GM19438 (cell line): ENCODE data around the gene PI4KB.
"Not testable (repeated sequence)": the region's sequence is repeated elsewhere in the genome, so short reads cannot be mapped to it uniquely, and the experiment has no call there.

Source experiments
- ATAC-seq: cut with Tn5 transposase; IDR thresholded peaks from one replicate; pipeline ENCODE4 v1.9.1; 2021; ENCODE audit warnings: low read depth; ENCODE audit not compliant: unreplicated experiment

Gene PI4KB

DNA sequence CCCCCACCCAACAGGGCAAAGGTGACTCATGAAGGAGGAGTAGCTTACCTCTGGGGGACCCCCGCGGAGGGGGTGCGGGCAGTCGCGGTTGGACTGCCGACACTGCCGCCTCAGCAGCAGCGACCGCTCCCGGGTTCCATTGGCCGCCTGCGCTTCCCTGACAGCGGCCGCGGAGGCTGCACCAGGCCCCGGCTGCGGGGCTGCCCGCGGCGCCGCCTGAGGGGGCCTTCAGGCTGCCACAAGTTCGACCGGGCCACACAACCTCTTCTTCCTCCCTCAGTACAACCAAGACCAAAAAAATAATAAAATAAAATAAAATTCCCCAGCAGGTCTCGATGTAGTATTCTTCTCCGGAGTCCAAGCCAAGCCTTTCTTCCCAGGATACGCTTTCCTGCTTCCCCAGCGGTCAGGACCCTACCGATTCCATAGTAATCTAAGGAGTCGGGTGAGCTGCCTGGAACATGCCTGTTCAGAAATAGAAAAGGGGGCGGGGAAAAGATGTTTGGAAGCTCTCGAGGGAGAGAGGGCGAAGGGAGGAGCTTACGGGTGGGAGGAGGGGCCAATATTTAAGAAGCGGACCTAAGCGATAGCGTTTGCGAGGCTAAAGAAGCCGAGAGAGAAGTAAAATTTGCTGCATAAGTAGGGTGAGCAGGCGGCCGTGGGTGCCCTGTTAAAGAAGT, at the start of gene PI4KB:
Gene PI4KB (minus strand): TSS at position 194 of the 680 bp plus-strand sequence. CDS start 10,935 bp downstream, outside the sequence.
- ATAC-seq, result peak; percentile 77

DNA sequence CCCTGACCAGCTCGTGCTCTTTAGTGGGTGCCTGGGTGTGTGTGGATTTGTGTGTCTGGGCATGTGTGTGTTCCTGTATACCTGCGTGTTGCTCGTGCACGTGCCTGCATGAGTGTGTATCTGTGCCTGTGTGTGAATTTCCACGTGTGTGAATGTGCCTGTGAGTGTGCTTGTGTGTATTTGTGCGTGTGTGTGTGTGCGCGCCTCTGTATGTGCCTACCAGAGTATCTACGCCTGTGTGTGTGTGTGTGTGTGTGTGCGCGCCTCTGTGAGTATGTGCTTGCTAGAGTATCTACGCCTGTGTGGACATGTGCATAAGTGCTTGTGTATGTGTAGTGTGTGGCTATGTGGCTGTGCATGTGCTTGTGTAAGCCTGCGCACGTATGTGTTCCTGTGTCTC, 46.0 kb upstream of the PI4KB start:
- ATAC-seq, result no peak

DNA sequence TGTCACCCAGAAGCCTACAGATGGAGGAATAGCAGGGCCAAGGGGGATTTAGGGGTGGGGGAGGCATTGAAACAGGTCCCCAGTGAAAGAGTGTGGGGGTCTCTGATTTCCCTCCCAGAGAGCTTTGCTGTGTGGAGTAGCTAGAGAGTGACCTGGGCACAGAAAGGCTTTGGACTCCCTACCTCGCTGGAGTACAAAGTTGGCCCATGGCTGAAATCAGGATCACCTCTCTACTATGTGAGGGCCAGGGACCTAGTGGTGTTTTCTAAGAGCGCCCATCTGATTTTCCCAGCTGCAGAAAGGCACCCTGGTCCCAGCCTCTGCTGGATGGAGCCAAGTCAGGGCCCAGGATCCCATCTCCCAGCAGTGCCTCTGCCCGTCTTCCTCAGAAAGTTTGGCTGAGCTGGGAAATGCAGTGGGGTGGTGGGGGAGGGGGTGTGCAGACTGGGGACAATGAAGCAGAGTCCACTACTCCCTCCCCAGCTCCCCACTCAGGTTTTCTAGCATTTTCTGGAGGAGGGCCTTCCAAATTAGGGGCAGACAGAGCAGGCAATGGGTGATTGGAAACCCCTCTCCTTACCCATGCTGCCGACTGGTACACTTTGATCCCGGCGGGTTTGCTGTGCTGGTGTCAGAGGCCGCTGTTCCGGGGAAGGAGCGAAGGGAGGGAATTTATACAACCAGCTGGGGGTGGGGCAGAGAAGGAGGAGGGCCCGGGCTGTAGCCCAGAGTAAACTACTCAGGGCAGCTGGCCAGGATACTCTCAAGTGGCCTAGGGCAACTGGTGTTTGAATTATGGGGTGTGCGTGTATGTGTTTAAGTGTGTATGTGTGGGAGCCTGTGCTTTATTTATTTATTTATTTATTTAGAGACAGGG, 45.1 kb upstream of the PI4KB start, which contains the start of gene SELENBP1:
Gene SELENBP1 (minus strand): TSS at position 648 of the 877 bp plus-strand sequence. CDS start 64 bp downstream, at position 584.
- ATAC-seq, result no peak

DNA sequence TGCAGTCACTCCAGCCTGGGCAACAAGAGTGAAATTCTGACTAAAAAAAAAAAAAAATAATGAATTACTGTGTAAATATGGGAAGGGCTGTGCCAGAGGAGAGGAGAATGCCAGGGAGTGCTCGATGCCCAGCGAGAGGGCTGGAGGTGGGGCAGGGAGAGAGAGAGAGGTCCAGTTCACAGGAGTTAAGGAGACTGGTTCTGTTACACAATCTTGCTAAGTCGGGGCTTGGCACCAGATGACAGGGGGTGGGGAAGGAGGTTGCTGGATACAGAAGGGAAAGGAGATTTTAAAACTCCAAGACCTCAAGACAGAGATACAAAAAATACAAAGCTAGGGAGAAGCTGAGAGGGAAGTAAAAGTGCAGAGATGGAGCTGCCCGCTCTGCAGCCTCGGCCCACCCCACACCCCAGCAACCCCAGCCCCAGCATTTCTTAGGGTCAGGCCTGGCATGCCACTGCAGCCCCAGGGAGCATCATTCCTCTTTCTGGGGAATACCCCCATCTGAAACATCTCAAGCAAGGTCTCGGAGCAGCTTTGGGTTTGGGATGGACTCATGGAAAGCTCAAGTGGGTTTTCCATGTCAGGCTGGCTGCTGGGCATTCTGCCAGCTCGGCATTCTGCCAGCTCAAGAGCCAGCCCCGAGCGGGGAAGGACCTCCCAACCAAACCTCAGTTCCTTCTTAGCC, 44.3 kb upstream of the PI4KB start:
- ATAC-seq, result no peak

DNA sequence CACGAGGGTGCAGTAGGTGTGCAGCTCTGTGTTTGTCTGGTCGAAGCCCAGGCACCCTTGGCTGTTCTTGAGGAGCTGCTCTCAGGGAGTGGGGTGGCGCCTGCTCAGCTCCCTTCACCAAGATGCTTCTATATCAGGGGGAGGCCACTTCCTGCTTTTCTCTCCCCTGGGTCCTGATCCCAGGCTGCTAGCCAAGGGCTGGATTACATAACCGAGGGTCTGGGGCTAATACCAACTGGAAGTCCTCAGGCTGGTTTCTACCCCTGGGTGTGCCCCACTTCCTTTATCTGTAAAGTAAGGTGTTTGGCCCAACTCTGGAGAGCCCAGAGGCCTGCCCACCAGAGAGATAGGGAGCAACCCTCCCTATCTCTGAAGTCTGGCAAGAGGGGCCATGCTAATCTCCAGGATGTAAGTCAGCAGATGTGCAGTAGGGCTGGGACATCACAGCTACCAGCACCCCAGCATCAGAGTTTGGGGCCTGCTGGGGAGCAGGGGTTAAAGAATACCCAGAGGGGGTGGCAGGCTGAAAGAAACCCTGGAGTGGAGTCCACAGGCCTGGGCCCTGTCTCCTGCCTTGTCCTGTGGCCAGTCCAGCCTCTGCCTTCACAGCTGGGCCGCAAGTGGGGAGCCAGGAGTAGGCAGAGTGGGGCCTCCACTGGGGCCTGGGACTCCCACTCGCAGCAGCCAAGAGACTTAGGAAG, 43.1 kb upstream of the PI4KB start:
- no peak for ATAC-seq

DNA sequence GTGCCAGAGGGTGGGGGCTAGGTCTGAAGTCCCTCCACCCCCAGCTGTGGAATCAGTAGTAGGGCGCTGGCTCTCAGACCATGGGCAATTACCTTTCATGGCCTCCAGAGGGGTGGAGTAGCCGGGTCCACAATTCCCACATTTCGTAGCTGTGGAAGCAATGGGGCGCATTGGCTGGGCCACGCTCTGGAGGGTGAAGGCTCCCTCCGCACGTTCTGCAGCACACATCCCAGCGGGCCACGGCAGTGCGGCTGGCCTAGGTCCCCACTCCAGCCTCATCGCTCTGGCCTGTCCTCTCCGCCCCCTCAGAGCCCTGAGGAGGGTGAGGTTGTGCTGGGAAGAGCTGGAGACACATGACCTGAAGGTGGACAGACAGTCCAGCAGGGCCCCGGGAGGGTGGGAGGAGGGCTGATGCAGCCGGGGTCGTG, 42.4 kb upstream of the PI4KB start:
- no peak for ATAC-seq

DNA sequence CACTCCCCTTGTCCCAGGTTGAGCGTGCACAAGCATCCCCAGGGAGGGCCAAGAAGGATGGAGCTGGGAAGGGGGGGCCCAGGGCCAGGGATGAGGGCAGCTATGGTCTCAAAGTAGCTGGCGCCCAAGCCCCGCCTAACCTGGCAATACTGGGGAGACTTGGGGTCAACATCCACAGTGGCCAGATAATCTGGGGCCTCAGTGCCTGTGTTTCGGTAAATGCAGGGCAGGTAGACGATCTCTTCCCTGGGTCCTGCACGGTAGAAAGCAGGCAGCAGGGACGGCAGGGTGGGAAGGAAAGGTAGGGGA, 42.0 kb upstream of the PI4KB start:
- no peak for ATAC-seq

DNA sequence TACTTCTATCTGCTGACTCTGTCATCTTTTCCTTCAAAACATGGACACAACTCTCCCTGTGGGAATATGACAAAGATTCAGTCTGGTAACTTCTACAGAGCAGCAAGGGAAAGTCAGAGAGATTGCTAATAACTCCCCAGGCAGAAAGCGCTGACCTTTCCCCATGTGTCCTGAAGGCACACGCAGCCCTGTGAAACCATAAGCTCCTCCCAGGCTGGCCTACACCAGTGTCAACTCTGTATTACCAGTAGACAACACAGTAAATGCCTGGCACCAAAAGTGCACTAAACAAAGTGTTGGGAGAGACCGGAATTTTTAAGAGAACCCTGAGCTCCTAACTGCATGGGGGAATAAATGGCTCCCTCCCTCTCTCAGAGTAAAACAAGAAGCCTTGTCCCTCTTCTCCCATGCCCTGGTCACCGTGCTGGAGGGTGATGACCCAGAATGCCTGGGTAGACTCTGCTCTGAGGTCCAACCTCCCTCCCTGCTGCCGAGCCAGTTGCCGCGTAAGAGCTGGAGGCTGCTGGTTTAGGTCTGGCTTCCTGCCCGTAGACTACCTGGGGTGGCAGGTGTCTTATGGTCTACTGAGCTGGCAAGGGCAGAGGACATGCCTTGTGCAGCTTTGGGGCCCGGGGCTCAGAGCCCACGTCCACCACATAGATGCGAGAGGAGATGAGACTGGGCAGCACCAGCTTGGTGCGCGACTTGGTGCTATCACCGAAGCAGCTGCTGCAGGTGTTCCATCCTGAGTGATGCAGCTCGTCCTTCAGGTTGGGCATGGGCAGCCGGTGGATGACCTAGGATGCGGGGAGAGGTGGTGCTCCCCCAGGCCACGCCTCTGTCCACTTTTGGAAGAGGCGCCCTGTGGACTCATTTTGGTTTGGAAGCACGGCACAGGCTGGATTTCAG, 41.4 kb upstream of the PI4KB start:
- ATAC-seq, result no peak

DNA sequence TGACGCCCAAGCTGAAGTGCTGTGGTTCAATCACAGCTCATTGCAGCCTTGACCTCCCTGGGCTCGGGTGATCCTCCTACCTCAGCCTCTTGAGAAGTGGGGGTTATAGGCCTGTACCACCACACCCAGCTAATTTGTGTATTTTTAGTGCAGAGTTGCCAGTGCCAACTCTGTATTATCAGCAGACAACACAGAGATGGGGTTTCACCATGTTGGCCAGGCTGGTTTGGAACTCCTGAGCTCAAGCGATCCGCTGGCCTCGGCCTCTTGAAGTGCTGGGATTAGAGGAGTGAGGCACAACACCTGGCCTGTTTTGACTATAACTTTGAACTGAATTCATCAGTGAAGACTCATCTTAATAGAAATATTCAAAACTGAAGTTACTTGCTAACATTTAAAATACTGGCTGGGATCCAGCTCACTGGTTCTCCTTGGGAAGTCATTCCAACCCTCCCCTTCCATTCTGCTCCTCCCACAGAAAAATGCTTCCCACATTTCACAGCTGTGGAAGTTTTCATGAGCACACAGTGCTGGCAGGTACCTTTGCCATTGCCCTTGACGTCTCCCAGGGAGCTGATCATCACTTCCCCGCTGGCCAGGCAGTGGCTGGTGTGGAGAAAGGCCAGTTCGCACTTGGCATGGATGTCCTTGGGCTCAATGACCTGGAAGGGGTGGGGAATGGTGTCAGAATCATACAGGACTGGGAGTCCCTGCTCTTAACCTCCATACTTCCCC, 40.6 kb upstream of the PI4KB start:
- no peak for ATAC-seq

DNA sequence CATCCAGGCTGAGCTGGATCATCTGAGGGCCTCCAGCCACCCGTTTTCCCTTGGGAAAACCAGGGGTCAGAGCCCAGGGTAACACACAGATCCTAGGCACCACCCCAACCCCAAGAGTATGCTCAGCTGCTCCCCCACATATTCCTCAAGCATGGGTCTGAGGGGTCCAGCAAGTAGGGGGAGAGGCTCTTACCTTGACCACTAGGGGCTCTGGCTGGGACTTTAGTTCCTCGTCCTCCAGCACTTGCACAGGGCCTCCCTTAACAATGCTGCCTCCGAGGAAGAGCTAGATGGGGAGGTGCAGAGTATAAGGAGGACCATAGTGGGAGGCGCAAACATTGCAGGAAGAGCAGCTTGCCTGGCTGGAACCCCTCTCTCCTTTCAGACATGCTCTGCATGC, 37.8 kb upstream of the PI4KB start:
- ATAC-seq, result no peak

DNA sequence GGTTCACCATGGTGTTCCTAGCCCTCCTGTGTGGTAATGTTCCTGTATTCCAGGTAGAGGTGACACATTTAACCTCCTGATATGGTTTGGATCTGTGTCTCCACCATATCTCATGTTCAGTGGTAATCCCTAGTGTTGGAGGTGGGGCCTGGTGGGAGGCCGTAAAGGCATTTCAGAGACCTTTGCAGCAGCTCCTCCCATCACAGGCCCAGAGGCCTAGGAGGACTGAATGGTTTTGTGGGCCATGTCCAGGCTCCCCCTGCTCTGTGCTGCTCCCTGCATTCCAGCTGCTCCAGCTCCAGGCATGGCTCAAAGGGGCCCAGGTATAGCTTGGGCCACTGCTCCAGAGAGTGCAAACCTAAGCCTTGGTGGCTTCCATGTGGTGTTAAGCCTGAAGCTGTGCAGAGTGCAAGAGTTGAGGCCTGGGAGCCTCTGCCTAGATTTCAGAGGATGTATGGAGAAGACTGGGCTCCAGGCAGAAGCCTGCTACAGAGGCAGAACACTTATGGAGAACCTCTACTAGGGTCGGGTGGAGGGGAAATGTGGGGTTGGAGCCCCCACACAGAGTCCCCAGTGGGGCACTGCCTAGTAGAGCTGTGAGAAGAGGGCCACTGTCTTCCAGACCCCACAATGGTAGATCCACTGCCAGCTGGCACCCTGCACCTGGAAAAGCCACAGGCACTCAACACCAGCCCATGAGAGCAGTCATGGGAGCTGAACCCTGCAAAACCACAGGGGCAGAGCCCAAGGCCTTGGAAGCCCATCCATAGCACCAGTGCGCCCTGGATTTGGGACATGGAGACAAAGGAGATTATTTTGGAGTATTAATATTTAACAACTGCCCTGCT, 35.3 kb upstream of the PI4KB start:
- ATAC-seq, result no peak

DNA sequence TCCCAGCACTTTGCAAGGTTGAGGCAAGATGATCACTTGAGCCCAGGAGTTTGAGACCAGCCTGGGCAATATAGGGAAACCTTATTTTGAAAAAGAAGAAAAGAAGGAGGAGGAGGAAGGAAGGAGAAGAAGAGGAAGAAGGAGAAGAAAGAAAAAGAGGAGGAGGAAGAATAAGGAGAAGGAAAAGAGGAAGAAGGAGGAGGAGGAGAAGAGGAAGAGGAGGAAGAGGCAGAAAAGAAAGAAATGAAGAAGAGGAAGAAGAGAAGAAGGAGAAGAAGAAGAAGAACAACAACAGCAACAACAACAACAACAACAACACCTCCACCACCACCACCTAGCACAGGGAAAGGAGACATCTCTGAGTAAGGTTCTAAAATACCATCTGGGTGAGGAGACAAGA, 34.7 kb upstream of the PI4KB start:
- ATAC-seq, result no peak

DNA sequence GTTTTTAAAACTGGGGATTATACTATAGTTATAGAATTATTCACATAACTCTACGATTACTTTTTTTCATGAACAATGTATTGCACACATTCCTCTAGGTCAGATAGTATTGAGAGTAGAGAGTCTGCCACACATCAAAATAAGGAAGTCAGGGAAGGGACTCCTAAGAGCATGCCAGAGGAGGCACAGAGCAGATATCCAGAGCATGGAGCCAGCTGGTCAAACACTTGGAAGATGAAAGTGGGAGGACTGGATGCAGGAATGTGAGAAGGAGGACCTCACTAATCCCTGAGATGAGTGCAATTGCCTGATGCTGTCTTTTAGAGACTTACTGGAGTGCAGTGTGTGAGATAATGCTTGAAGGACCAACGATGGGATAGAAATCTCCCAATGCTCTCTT, 29.5 kb upstream of the PI4KB start:
- ATAC-seq, result no peak

DNA sequence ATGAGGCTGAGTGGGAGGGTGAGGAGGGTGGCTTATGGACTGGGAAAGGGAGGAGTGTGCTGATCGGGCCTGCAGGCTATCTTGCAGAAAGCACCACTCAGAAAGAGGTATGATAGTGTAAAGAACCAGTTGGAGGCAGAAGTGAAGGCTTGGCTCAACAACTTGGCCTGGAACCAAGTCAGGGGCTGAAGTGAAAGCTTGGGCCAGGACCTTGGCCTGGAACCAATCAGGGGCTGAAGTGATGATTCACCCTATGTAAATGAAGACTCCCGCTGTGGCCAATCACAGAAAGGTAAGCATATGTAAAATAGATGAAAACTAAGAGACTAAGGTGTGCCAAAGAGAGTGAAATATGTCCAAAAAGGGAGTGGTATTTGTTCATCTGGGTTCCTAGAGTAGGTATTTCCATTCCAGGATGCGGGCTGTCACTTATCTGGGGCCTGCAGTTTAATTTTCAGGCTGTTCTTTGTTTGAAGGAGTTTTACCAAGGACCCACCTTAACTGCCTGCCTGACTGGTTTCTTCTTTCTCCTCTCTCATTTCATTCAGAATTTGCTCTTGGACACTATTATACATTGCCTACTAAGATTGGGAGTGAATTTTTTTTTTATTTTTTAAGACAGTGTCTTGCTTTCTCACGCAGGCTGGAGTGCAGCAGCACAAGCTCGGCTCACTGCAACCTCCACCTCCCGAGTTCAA, 25.0 kb upstream of the PI4KB start:
- no peak for ATAC-seq

DNA sequence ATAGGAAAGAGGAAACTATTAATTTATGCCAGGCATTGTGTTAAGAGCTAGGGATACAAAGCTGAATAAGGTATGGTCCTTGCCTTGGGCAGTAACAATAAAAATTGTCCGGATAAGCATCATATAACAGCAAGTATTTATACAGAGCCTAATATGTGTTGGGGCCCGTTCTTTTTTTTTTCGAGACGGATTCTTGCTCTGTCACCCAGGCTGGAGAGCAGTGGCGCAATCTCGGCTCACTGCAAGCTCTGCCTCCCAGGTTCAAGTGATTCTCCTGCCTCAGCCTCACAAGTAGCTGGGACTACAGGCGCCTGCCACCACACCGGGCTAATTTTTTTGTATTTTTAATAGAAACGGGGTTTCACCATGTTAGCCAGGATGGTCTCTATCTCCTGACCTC, 23.1 kb upstream of the PI4KB start:
- not testable (repeated sequence) for ATAC-seq

DNA sequence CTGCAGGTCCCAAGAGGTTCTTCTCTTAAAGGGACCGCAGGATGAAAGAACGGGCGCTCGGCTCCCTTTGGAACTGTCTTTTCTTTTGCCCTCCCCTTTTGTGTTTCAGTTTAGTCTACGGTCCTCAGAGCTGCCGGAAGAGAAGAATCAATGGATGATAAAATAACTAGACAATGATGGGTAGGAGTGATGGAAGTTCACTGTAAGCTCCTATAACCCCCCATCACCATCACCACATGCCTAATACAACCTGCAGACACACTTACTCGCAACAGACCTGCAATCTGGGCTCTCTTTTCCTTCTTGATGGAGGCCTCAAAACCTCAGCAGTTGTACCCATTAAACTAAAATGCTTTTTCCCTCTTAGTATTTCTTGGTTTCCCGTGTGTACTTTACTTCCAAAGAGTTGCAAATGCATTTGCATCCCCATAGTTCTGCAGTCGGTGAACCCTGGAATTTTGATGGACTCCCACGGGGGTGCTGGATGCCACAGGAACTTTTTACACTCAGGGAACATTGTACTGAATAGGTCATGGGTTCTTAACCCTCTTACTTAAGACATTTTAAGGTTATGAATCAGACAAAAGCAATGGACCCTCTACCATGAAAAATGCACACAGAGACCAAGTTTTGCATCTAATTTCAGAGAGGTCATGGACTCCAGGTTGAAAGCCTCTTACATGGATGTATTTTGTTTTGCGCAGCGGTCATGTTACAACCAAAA, 20.5 kb upstream of the PI4KB start:
- peak; percentile 21 for ATAC-seq
